AG10803 (cell line): ENCODE measurements around the gene GSE1.

ENCODE experiments used
- DNase-seq: peaks from one replicate; pipeline ENCODE4 v3.0.0; 2010; ENCODE audit warnings: low read depth
- H3K4me3 ChIP-seq: 2 replicates; pipeline ENCODE4 v1.5.1; 2011; ENCODE audit warnings: mild to moderate bottlenecking, low read length, control low read depth
- CTCF ChIP-seq: conservative IDR thresholded peaks from 2 replicates; pipeline ENCODE4 v1.5.1; 2011; ENCODE audit warnings: mild to moderate bottlenecking, low read length, control low read depth, inconsistent platforms

GSE1 gene

GRCh38 chr16:85626191-85626981 is 13.3 kb downstream of the GSE1 start:
- DNase-seq, result no peak
- TF ChIP-seq CTCF, result no peak
- no peak overlapping the region for H3K4me3 ChIP-seq

GRCh38 chr16:85627089-85627488 is 14.0 kb downstream of the GSE1 start:
- no peak overlapping the region for H3K4me3 ChIP-seq

GRCh38 chr16:85627526-85628264 is 14.6 kb downstream of the GSE1 start:
- H3K4me3 ChIP-seq, result no peak overlapping the region
- no peak for TF ChIP-seq CTCF
- no peak for DNase-seq

More at GRCh38 chr16:85627089-85627488, 14.0 kb downstream of the GSE1 start:
- TF ChIP-seq CTCF, result no peak
- DNase-seq, result no peak

- TF ChIP-seq CTCF, result no peak
- DNase-seq, result no peak
- no peak overlapping the region for H3K4me3 ChIP-seq
Measured at GRCh38 chr16:85628265-85628556, 15.1 kb downstream of the GSE1 start.

GRCh38 chr16:85628645-85629044 is 15.5 kb downstream of the GSE1 start:
- no peak for DNase-seq
- H3K4me3 ChIP-seq, result no peak overlapping the region
- no peak for TF ChIP-seq CTCF

- TF ChIP-seq CTCF, result no peak
- H3K4me3 ChIP-seq, result no peak overlapping the region
- no peak for DNase-seq
Measured at GRCh38 chr16:85629326-85629725, 16.2 kb downstream of the GSE1 start.

GRCh38 chr16:85629853-85630252 is 16.7 kb downstream of the GSE1 start:
- no peak overlapping the region for H3K4me3 ChIP-seq
- no peak for TF ChIP-seq CTCF

More at GRCh38 chr16:85629853-85630252, 16.7 kb downstream of the GSE1 start:
- no peak for DNase-seq
